Measurements from ENCODE around the gene GHR.

GHR gene

GRCh38 chr5:42606464-42606869 is 183.2 kb downstream of the GHR start:
- Histone ChIP-seq H3K27me3 (ENCODE audit: insufficient read depth, low read length, poor library complexity, severe bottlenecking) (peaks cover 3% of the 10 kb centered on the region), H4K20me1 (ENCODE audit: insufficient read depth, low read length, poor library complexity, severe bottlenecking) (no peaks in the 10 kb centered on the region), H3K9ac (ENCODE audit: low read depth, low read length, poor library complexity, severe bottlenecking) (no peak overlapping the region), H3K4me1 (ENCODE audit: insufficient read depth, low read length, poor library complexity, severe bottlenecking) (no peaks in the 10 kb centered on the region), H3K9me3 (ENCODE audit: insufficient read depth, low read depth, low read length) (no peaks in the 10 kb centered on the region), H3K4me2 (ENCODE audit: low read depth, low read length, poor library complexity, severe bottlenecking) (no peak overlapping the region), H3K9me2 (replicated peaks; ENCODE audit: low read depth, low read length) (no peaks in the 10 kb centered on the region), H3K79me2 (ENCODE audit: insufficient read depth, low read length) (no peaks in the 10 kb centered on the region), H2AFZ (ENCODE audit: low read length) (no peak overlapping the region), H3K4me3 (ENCODE audit: low read length, poor library complexity, severe bottlenecking) (no peak overlapping the region), H3K36me3 (ENCODE audit: insufficient read depth, low read length) (no peaks in the 10 kb centered on the region), H3F3A (ENCODE audit: low read depth) (no peaks in the 10 kb centered on the region)
- TF ChIP-seq CTCF (conservative IDR thresholded peaks at IDR 0.05; ENCODE audit: low read length): no peak
- TF ChIP-seq EZH2phosphoT487 (IDR thresholded peaks at IDR 0.05; ENCODE audit: borderline replicate concordance): no peak

- Histone ChIP-seq H3F3A (ENCODE audit: low read depth) (no peaks in the 10 kb centered on the region), H3K27me3 (ENCODE audit: insufficient read depth, low read length, poor library complexity, severe bottlenecking) (peaks cover 9% of the 10 kb centered on the region), H3K9me2 (replicated peaks; ENCODE audit: low read depth, low read length) (no peaks in the 10 kb centered on the region), H3K9me3 (ENCODE audit: insufficient read depth, low read depth, low read length) (no peaks in the 10 kb centered on the region), H4K20me1 (ENCODE audit: insufficient read depth, low read length, poor library complexity, severe bottlenecking) (no peaks in the 10 kb centered on the region), H2AFZ (ENCODE audit: low read length) (no peak overlapping the region), H3K4me3 (ENCODE audit: low read length, poor library complexity, severe bottlenecking) (no peak overlapping the region), H3K9ac (ENCODE audit: low read depth, low read length, poor library complexity, severe bottlenecking) (no peak overlapping the region), H3K4me1 (ENCODE audit: insufficient read depth, low read length, poor library complexity, severe bottlenecking) (no peaks in the 10 kb centered on the region), H3K4me2 (ENCODE audit: low read depth, low read length, poor library complexity, severe bottlenecking) (no peak overlapping the region), H3K79me2 (ENCODE audit: insufficient read depth, low read length) (no peaks in the 10 kb centered on the region), H3K36me3 (ENCODE audit: insufficient read depth, low read length) (no peaks in the 10 kb centered on the region)
- no peak for TF ChIP-seq EZH2phosphoT487 (IDR thresholded peaks at IDR 0.05; ENCODE audit: borderline replicate concordance)
Measured at GRCh38 chr5:42611437-42611836, 188.2 kb downstream of the GHR start.

DNA sequence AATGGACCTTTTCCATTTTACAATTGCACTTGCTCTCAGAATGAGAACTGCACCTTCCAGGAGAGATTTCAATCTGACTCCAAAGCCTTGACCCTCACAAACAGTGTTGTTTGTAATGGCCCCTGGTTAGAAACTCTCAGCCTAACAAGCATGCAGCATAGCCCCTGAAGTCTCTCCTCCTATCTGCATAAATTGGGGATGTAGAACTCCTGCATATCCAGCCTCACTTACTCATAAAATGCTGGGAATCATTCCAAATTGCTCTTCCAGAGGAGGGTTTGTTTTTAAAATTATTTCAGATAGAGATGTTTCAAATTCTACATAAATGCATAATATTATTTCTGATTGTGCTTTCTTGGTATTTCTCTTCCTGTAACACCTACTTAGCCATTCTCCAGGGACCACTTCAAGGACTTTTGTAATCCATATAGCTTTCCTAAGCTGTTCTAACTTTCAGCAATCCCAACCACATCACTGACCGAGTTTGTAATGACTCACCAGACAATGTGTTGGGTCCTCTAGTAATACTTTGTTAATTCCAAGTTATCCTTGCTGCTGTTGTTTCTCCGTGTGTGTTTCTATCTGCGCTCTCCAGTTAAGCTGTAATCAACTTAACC is 189.6 kb downstream of the GHR start:
- H3K79me2 ChIP-seq (ENCODE audit: insufficient read depth, low read length): no peaks in the 10 kb centered on the region

More for the DNA sequence above, 189.6 kb downstream of the GHR start:
- Histone ChIP-seq H3K9me3 (ENCODE audit: insufficient read depth, low read depth, low read length) (no peaks in the 10 kb centered on the region), H4K20me1 (ENCODE audit: insufficient read depth, low read length, poor library complexity, severe bottlenecking) (no peaks in the 10 kb centered on the region), H3K9me2 (replicated peaks; ENCODE audit: low read depth, low read length) (no peaks in the 10 kb centered on the region), H3K4me3 (ENCODE audit: low read length, poor library complexity, severe bottlenecking) (no peak overlapping the region), H3F3A (ENCODE audit: low read depth) (no peaks in the 10 kb centered on the region), H3K36me3 (ENCODE audit: insufficient read depth, low read length) (no peaks in the 10 kb centered on the region), H3K9ac (ENCODE audit: low read depth, low read length, poor library complexity, severe bottlenecking) (no peak overlapping the region), H3K4me2 (ENCODE audit: low read depth, low read length, poor library complexity, severe bottlenecking) (no peak overlapping the region), H3K27me3 (ENCODE audit: insufficient read depth, low read length, poor library complexity, severe bottlenecking) (peaks cover 9% of the 10 kb centered on the region), H3K4me1 (ENCODE audit: insufficient read depth, low read length, poor library complexity, severe bottlenecking) (no peaks in the 10 kb centered on the region), H2AFZ (ENCODE audit: low read length) (no peak overlapping the region)
- TF ChIP-seq CTCF (conservative IDR thresholded peaks at IDR 0.05; ENCODE audit: low read length) (no peak), EZH2phosphoT487 (IDR thresholded peaks at IDR 0.05; ENCODE audit: borderline replicate concordance) (no peak)

Measured in Loucy (cell line).